Measurements from ENCODE around the gene EMP2. TPM values are rescaled to one million over a fixed set of nuclear protein-coding genes. Genes with fewer than 3 reads are reported as not detected.

EMP2 gene
- total and polyA plus RNA-seq, 8 donors: 58.2 to 487 (median 67.6) TPM

DNA sequence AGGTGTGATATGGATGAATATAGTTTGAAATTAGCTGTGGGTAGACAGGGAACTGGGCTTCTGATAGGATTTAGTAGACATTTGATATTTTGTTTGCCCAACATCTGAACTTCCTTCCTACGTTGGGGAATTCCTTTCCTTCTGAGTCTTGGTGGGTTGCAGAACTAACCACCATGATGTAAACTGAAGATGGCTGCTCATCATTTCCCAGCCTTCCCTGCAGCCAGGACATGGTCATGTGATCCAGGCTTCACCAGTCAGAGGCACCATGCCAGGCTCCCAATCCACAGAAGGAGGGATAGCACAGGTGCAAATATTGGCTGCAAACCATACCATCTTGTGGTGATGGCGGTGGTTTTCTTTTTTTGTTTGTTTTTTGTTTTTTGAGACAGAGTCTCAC, 57.4 kb downstream of the EMP2 start:
- H3K36me3 ChIP-seq: peaks cover 0 to 28% of the 10 kb centered on the region in 2 donors
- intact Hi-C loops (cut with DNase I): loop anchor here in 1 of 2 donors (5.0 kb wide), 1 partner anchor 214 kb away; no protein-coding TSS in a partner anchor
- H3K9me3 ChIP-seq: no peaks in the 10 kb centered on the region
- no peaks in the 10 kb centered on the region for H3K27me3 ChIP-seq
- H3K27ac ChIP-seq: no peak overlapping the region
- peaks cover 0 to 11% of the 10 kb centered on the region in 2 donors for H3K4me1 ChIP-seq
- H3K4me3 ChIP-seq: no peak overlapping the region
- TF ChIP-seq, protein P1, sequence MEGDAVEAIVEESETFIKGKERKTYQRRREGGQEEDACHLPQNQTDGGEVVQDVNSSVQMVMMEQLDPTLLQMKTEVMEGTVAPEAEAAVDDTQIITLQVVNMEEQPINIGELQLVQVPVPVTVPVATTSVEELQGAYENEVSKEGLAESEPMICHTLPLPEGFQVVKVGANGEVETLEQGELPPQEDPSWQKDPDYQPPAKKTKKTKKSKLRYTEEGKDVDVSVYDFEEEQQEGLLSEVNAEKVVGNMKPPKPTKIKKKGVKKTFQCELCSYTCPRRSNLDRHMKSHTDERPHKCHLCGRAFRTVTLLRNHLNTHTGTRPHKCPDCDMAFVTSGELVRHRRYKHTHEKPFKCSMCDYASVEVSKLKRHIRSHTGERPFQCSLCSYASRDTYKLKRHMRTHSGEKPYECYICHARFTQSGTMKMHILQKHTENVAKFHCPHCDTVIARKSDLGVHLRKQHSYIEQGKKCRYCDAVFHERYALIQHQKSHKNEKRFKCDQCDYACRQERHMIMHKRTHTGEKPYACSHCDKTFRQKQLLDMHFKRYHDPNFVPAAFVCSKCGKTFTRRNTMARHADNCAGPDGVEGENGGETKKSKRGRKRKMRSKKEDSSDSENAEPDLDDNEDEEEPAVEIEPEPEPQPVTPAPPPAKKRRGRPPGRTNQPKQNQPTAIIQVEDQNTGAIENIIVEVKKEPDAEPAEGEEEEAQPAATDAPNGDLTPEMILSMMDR (IDR thresholded peaks at IDR 0.05): no peak
- DNase-seq: no peak
- ATAC-seq: no peak

DNA sequence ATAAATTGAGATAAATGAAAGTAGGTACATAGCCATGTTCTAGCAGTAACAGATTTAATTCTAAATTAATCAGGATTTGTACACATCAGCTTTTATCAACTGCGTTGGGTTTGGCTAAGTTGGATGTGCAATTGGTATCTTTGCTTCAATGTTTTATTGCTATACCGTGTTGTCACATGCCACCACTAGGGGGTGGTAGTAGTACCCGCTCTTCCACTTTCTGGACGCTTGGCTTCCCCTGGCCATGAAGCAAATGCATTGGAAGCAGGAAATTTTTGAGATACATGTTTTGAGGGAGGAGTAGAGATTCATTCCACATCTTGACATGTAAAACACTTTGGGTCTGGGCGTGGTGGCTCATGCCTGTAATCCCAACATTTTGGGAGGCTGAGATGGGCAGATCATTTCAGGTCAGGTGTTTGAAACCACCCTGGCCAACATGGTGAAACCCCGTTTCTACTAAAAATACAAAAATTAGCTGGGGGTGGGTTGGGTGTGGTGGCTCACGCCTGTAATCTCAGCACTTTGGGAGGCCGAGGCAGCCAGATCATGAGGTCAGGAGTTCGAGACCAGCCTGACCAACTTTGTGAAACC, 58.6 kb downstream of the EMP2 start:
- DNase-seq (peak in 3 of 4 donors; percentile 59 to 84 (median 63)), ATAC-seq (peak; percentile 93)
- no peaks in the 10 kb centered on the region for H3K27me3 ChIP-seq
- no peaks in the 10 kb centered on the region for H3K9me3 ChIP-seq
- H3K4me1 ChIP-seq: peaks cover 0 to 11% of the 10 kb centered on the region in 2 donors
- no peak overlapping the region for H3K27ac ChIP-seq
- TF ChIP-seq, protein P1 (IDR thresholded peaks at IDR 0.05): peak; percentile 73 to 93
- H3K36me3 ChIP-seq: peaks cover 0 to 22% of the 10 kb centered on the region in 2 donors
- intact Hi-C loops (cut with DNase I): loop anchor here in 1 of 2 donors (5.0 kb wide), 1 partner anchor 216 kb away; no protein-coding TSS in a partner anchor
- H3K4me3 ChIP-seq: no peak overlapping the region

DNA sequence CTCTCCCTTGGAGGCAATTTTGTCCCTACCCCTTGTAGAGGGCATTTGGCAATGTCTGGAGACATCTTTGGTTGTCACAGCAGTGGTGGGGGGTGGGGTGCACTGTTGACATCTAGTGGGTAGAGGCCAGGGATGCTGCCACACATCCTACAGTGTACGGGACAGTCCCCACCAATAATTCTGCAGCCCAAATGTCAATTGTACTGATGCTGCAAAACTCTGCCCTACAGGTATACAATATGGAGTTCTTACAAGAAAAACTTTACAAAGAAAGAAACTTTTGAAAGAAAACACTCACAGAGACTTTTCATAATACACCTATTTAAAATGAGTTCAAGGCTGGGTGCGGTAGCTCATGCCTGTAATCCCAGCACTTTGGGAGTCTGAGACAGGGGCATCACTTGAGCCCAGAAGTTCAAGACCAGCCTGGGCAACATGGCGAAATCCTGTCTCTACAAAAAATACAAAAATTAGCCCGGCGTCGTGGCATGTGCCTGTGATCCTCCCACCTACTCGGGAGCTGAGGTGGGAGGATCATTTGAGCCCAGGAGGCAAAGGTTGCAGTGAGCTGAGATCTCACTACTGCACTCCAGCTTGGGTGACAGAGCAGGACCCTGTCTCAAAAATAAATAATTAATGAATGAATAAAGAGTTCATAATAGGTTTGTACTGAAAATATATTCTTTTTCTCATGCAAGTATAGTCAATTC, 59.4 kb downstream of the EMP2 start:
- DNase-seq (no peak), ATAC-seq (peak; percentile 7)
- no peak overlapping the region for H3K27ac ChIP-seq
- TF ChIP-seq, protein P1 (IDR thresholded peaks at IDR 0.05): no peak
- no peaks in the 10 kb centered on the region for H3K9me3 ChIP-seq
- peaks cover 0 to 18% of the 10 kb centered on the region in 2 donors for H3K36me3 ChIP-seq
- intact Hi-C loops (cut with DNase I): loop anchor here in 1 of 2 donors (5.0 kb wide), 1 partner anchor 216 kb away; no protein-coding TSS in a partner anchor
- H3K27me3 ChIP-seq: no peaks in the 10 kb centered on the region
- peaks cover 0 to 11% of the 10 kb centered on the region in 2 donors for H3K4me1 ChIP-seq
- no peak overlapping the region for H3K4me3 ChIP-seq

DNA sequence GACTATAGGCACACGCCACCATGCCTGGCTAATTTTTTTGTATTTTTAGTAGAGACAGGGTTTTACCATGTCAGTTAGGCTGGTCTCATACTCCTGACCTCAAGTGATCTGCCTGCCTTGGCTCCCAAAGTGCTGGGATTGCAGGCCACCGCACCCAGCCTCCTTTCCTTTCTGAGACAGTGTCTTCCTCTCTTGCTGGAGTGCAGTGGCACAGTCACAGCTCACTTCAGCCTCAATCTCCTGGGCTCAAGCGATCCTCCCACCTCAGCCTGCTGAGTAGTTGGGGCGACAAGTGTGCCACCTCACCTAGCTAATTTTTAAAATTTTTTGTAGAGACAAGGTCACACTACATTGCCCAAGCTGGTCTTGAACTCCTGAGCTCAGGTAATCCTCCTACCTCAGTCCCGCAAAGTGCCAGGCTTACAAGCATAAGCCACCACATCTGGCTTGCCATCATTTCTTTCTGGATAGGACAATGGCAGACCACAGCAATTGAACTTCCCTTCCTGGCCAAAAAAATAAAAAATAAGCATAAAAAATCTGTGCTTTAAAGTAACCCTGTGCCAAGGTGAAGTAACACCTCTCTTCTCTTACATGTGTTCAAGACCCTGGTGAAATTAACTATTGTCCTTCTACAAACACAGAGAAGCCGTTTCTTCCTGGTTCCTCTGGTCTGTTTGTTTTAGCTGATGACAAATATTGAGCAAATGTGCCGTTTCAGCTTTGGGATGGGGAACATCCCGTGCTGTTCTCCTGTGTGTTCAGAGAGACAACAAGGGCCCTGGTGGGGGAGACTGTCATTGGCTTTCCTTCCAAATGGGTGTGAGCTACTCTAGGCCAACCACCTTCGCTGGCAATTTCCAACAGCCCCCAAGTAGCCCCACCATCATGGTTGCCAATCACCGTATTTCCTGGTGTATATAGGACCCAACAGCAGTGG, 60.2 kb downstream of the EMP2 start:
- DNase-seq (no peak), ATAC-seq (peak; percentile 23)
- no peak overlapping the region for H3K4me3 ChIP-seq
- H3K36me3 ChIP-seq: peaks cover 0 to 18% of the 10 kb centered on the region in 2 donors
- TF ChIP-seq, protein P1 (IDR thresholded peaks at IDR 0.05): no peak
- H3K27me3 ChIP-seq: no peaks in the 10 kb centered on the region
- no peaks in the 10 kb centered on the region for H3K9me3 ChIP-seq
- peaks cover 2 to 13% of the 10 kb centered on the region in 2 donors for H3K4me1 ChIP-seq
- H3K27ac ChIP-seq: peak overlapping the region in 1 of 2 donors; percentile 41
- intact Hi-C loops (cut with DNase I): loop anchor here in 1 of 2 donors (5.0 kb wide), 1 partner anchor 217 kb away; no protein-coding TSS in a partner anchor
